Heart left ventricle (tissue), 13 donors: ENCODE data around the gene GBGT1.

Source experiments
- POLR2A ChIP-seq, 2 donors: fragments of 450-650 bp; IDR thresholded peaks; one replicate each; pipeline ENCODE4 v1.6.1; 2017; ENCODE audit warnings: antibody characterized with exemption in 2 of 2, mild to moderate bottlenecking in 2 of 2, moderate library complexity in 2 of 2
- TF ChIP-seq, protein P1 (sequence below), 12 donors: fragments of 200-600 bp; sonication (generic) in 4 of 12; IDR thresholded peaks; one replicate each; pipeline versions ENCODE4 v1.5.0 to v1.8.0; 2018 to 2022; ENCODE audit warnings: antibody characterized with exemption in 12 of 12, mild to moderate bottlenecking in 5 of 12
- donor health status: ischemic (EF 13 %, LVEDD 7.1; RV severe dilation, severe dysfunction).
- donor health status: DM: no; HTN: yes; CAD: no.
- donor health status: DM: no; HTN: no; CAD: no.
- donor health status: ischemic (EF 25% LVEDD 6.9; RV normal size, moderate dysfunction).
- donor health status: ischemic (EF 25% LVEDD 5.7; RV mildly dilated, moderate dysfunction).
- donor health status: ischemic (EF 35%, LVEDD 5.7; RV mildly dilated, moderate dysfunction).
- donor health status: nonischemic (EF 11% LVEDD 7.7; RV severe dilation, severe dysfunction).
- donor health status: DM: yes; HTN: yes; CAD: no.
- donor health status: PGD.
- donor health status: ischemic (EF 29% LVEDD 5.4; RV normal size, mild dysfunction).
- donor health status: nonischemic (EF 23%, LVEDD 6.1; RV moderate dilation, normal function).

DNA sequence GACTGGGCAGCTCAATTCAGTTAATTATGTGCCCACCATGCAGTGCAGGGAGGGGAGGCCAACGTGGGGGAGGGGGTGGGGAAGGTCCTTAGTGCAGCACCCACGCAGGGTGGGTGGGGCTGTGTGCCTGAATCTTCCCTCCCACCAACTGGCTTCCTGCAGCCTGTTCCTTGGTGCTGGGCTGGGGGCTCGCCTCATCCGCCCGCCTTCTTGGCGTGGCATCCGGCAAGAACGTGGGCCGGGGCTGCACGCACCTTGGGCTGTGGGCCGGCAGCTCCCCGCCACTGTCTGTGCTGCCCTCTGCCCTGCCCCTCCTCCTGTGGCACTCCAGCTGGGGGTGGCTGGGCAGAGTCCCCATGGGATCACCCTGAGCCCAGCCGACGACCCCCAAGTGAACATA is 23.1 kb downstream of the GBGT1 start:
- TF ChIP-seq, protein P1, sequence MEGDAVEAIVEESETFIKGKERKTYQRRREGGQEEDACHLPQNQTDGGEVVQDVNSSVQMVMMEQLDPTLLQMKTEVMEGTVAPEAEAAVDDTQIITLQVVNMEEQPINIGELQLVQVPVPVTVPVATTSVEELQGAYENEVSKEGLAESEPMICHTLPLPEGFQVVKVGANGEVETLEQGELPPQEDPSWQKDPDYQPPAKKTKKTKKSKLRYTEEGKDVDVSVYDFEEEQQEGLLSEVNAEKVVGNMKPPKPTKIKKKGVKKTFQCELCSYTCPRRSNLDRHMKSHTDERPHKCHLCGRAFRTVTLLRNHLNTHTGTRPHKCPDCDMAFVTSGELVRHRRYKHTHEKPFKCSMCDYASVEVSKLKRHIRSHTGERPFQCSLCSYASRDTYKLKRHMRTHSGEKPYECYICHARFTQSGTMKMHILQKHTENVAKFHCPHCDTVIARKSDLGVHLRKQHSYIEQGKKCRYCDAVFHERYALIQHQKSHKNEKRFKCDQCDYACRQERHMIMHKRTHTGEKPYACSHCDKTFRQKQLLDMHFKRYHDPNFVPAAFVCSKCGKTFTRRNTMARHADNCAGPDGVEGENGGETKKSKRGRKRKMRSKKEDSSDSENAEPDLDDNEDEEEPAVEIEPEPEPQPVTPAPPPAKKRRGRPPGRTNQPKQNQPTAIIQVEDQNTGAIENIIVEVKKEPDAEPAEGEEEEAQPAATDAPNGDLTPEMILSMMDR (IDR thresholded peaks at IDR 0.05), result no peak
- no peak for TF ChIP-seq POLR2A (IDR thresholded peaks at IDR 0.05)
